D721Med (cell line): ENCODE measurements around the gene SIRPA.

Experiments
- DNase-seq: peaks from one replicate; pipeline ENCODE4 v3.0.0; 2011; ENCODE audit warnings: low spot score; ENCODE audit not compliant: insufficient read length
- FAIRE-seq: peaks from 2 replicates; lab custom pipeline; 2011; peaks lifted over from hg19 to GRCh38; lab: Jason Lieb, UNC
- TF ChIP-seq, protein P1 (sequence below): IDR thresholded peaks from 2 replicates; pipeline ENCODE4 v1.5.1; 2012; ENCODE audit warnings: mild to moderate bottlenecking, control low read depth; ENCODE audit not compliant: insufficient read depth; ENCODE audit errors: missing control alignments

The SIRPA gene

DNA sequence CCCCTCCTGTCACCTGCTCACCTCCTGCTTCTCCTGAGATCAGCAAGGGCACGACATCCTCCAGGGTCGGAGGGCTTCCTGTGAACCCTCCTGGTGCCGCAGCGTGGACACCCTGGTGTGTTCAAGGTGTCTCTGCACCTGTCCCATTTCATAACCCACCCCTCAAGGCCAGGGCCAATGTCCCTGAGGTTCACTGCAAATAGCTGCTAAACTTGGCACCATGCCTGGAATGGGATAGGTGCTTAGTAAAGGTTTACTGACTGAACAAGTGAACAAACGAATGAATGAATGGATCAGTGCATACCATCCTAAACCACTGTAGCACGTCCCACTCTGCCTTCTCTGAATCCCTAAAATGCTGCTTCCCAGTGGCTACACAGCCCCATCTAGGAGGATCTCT lies 35.0 kb downstream of the SIRPA start:
- FAIRE-seq (no peak), DNase-seq (no peak)
- TF ChIP-seq, protein P1, sequence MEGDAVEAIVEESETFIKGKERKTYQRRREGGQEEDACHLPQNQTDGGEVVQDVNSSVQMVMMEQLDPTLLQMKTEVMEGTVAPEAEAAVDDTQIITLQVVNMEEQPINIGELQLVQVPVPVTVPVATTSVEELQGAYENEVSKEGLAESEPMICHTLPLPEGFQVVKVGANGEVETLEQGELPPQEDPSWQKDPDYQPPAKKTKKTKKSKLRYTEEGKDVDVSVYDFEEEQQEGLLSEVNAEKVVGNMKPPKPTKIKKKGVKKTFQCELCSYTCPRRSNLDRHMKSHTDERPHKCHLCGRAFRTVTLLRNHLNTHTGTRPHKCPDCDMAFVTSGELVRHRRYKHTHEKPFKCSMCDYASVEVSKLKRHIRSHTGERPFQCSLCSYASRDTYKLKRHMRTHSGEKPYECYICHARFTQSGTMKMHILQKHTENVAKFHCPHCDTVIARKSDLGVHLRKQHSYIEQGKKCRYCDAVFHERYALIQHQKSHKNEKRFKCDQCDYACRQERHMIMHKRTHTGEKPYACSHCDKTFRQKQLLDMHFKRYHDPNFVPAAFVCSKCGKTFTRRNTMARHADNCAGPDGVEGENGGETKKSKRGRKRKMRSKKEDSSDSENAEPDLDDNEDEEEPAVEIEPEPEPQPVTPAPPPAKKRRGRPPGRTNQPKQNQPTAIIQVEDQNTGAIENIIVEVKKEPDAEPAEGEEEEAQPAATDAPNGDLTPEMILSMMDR, result no peak

DNA sequence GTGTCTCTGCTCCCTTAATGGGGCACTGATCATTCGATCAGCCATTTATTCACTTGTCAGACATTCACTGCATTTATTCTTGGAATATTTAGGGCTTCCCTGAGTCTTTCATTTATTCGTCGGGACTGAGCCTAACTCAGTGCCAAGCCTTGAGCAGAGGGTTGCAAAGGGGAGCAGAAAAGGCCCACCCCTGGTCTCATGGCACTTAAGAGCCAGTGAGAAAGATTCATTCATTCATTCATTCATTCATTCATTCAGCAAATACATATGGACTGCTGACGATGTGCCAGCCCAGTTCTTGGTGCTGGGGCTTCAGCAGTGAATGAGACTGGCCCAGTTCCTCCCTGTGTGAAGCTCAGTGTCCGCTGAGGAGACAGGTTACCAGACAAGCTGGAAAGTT lies 36.6 kb downstream of the SIRPA start:
- DNase-seq (no peak), FAIRE-seq (no peak)
- TF ChIP-seq, protein P1, result no peak

- FAIRE-seq, result no peak
- TF ChIP-seq, protein P1, result no peak
- no peak for DNase-seq
Observed at GRCh38 chr20:1932971-1933370, 37.8 kb downstream of the SIRPA start.

GRCh38 chr20:1933465-1933870 lies 38.3 kb downstream of the SIRPA start:
- TF ChIP-seq, protein P1, result no peak
- FAIRE-seq (no peak), DNase-seq (no peak)

GRCh38 chr20:1934156-1934555 lies 38.9 kb downstream of the SIRPA start:
- TF ChIP-seq, protein P1, result no peak
- no peak for DNase-seq
- FAIRE-seq, result no peak

DNA sequence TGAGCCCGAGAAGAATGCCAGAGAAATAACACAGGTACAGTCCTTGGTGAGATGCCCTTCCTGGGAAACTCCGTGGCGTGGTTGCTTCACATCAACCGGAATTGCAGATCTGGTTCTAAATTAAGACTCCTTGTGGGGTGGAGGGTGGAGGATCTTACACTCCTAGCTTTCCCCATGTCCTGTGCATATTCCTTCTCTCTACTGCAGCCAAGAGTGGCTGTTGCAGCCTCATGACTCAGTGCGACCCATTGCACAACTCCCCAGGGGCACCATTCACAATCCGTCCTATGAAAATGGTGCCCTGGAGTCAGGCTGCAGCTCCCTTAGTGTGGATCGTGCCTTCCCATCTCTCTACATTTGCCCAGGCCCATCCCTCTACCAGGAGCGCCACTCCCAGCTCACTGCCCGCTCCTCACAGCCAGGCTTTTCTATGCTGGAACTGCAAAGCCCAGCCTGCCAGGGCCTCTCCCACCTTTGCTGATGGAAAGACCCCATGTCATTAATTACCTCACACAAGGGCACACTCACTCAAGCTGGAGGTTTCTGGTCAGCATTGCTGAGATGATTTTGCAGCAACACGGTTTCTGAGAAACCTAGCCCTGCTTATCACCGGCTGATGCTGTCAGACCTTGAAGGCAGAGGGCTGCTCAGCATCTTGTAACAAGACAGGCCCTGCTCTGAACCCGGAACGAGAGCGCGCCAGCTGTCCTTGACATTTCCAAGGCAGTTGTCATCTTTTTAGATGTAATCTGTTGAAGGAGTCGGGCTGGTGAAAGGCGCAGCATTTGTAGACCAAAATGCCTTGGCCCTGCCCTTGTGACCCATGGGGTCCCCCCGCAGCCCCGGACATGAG lies 39.7 kb downstream of the SIRPA start:
- no peak for FAIRE-seq
- DNase-seq, result no peak
- TF ChIP-seq, protein P1, result no peak
